K562 (cell line): ENCODE measurements around the gene EAPP. TPM values are rescaled to one million over a fixed set of nuclear protein-coding genes. Genes with fewer than 3 reads are reported as not detected.

Source experiments
- ATAC-seq: fragments of 200-7000 bp; cut with Tn5 transposase; 3 replicates; pipeline ENCODE4 v1.9.1; 2020; ENCODE audit warnings: moderate library complexity
- BruUV-seq: library from RNA; stranded (reverse); fragments of 400-500 nt; replicated peaks from 2 replicates; lab custom pipeline; 2021; lab: Mats Ljungman, UMichigan
- CTCF ChIA-PET: fragments of 300-600 bp; formaldehyde crosslinking; extraction: SDS; loops from one replicate; lab custom pipeline; 2021; ENCODE audit warnings: low intra/inter-chr PET ratio; lab: Yijun Ruan, JAX
- POLR2A ChIA-PET: fragments of 300-600, 350-650 bp; sonication (Branson Sonifier 250); formaldehyde crosslinking; extraction: SDS; loops from one replicate; lab custom pipeline; 2021; ENCODE audit warnings: antibody characterized with exemption, inconsistent platforms; lab: Yijun Ruan, JAX
- DNase-seq, 4 experiments: peaks; one replicate each; pipeline versions ENCODE4 v3.0.0 to v3.0.0-alpha.2; 2011 to 2018; ENCODE audit warnings: low spot score in 3 of 4, mixed read lengths in 3 of 4; ENCODE audit errors: extremely low read depth in 1 of 4
- FAIRE-seq: peaks from 2 replicates; lab custom pipeline; 2011; peaks lifted over from hg19 to GRCh38; lab: Jason Lieb, UNC
- H2AFZ ChIP-seq: 2 replicates; pipeline ENCODE4 v1.6.0; 2011; ENCODE audit warnings: low read depth, low read length, control low read depth, inconsistent platforms
- H3K27ac ChIP-seq: fragments of 200-600 bp; 3 replicates; pipeline ENCODE4 v1.8.0; 2011; ENCODE audit warnings: low read depth, mild to moderate bottlenecking, control low read depth, inconsistent platforms, low read length, moderate library complexity, mixed read lengths; ENCODE audit errors: extremely low read depth
- H3K27me3 ChIP-seq, 2 experiments: fragments of 300-600 bp in 1 of 2; 2 replicates in 1 of 2; 3 replicates in 1 of 2; pipeline versions ENCODE4 v1.6.0 to v1.8.0; 2011; ENCODE audit warnings: inconsistent platforms in 2 of 2, low read length in 2 of 2, mild to moderate bottlenecking in 1 of 2, mixed read lengths in 1 of 2, moderate library complexity in 1 of 2; ENCODE audit not compliant: control insufficient read depth in 2 of 2, insufficient read depth in 2 of 2
- H3K36me3 ChIP-seq: fragments of 300-600 bp; 3 replicates; pipeline ENCODE4 v1.8.0; 2011; ENCODE audit warnings: mild to moderate bottlenecking, low read length, inconsistent platforms; ENCODE audit not compliant: control insufficient read depth, insufficient read depth
- H3K4me1 ChIP-seq, 2 experiments: fragments of 200-600 bp in 1 of 2; replicated peaks in 1 of 2; 2 replicates in 1 of 2; 3 replicates in 1 of 2; pipeline versions ENCODE4 v1.5.1 to v1.8.0; 2011; ENCODE audit warnings: inconsistent platforms in 2 of 2, low read length in 2 of 2, mild to moderate bottlenecking in 1 of 2, mixed read lengths in 1 of 2, moderate library complexity in 1 of 2; ENCODE audit not compliant: control insufficient read depth in 2 of 2, insufficient read depth in 2 of 2
- H3K4me2 ChIP-seq: 2 replicates; pipeline ENCODE4 v1.6.1; 2011; ENCODE audit warnings: low read length, control low read depth, inconsistent platforms, mixed read lengths; ENCODE audit not compliant: insufficient read depth
- H3K4me3 ChIP-seq: fragments of 200-600 bp; sonication (generic), shearing (Covaris generic); 2 replicates; pipeline ENCODE4 v1.5.1; 2016; ENCODE audit warnings: control low read depth, inconsistent platforms
- H3K79me2 ChIP-seq: fragments of 200-600 bp; 3 replicates; pipeline ENCODE4 v1.8.0; 2011; ENCODE audit warnings: low read length, inconsistent platforms; ENCODE audit not compliant: control insufficient read depth, insufficient read depth
- H3K9ac ChIP-seq, 2 experiments: 2 replicates each; pipeline versions ENCODE4 v1.6.0 to v1.6.1; 2011; ENCODE audit warnings: low read depth in 2 of 2, low read length in 2 of 2, control low read depth in 1 of 2, inconsistent platforms in 1 of 2, mild to moderate bottlenecking in 1 of 2, mixed read lengths in 1 of 2; ENCODE audit not compliant: insufficient read depth in 1 of 2
- H3K9me1 ChIP-seq: one replicate; pipeline ENCODE4 v1.6.0; 2011; ENCODE audit warnings: inconsistent platforms, mild to moderate bottlenecking, low read length, moderate library complexity; ENCODE audit not compliant: control insufficient read depth, insufficient read depth
- H3K9me3 ChIP-seq: replicated peaks from 2 replicates; pipeline ENCODE4 v1.5.1; 2011; ENCODE audit warnings: low read depth, low read length, inconsistent platforms; ENCODE audit not compliant: control insufficient read depth, insufficient read depth
- H4K20me1 ChIP-seq: replicated peaks from 2 replicates; pipeline ENCODE4 v1.6.1; 2011; ENCODE audit warnings: low read length, inconsistent platforms, mixed read lengths; ENCODE audit not compliant: control insufficient read depth, insufficient read depth
- CEBPB ChIP-seq: fragments of 450-650 bp; IDR thresholded peaks from 2 replicates; pipeline ENCODE4 v1.6.1; 2016; ENCODE audit warnings: missing genetic modification characterization, missing compliant biosample characterization
- NFIX ChIP-seq: fragments of 250-450 bp; sonication (Bioruptor Pico); IDR thresholded peaks from 2 replicates; pipeline ENCODE4 v1.4.0; 2020; ENCODE audit warnings: low read depth, mild to moderate bottlenecking, moderate library complexity
- PHF8 ChIP-seq: fragments of 200-600 bp; sonication (generic); IDR thresholded peaks from 2 replicates; pipeline ENCODE4 v1.6.1; 2012; ENCODE audit warnings: mixed run types, mild to moderate bottlenecking, inconsistent platforms, low read length, moderate library complexity, borderline replicate concordance
- SREBF2 ChIP-seq: sonication (generic); formaldehyde crosslinking; IDR thresholded peaks from 2 replicates; pipeline ENCODE4 v1.4.0; 2020; ENCODE audit warnings: mild to moderate bottlenecking, missing genetic modification reagents
- YY1 ChIP-seq, 3 experiments: IDR thresholded peaks; 2 replicates each; pipeline ENCODE4 v1.6.1; 2011; ENCODE audit warnings: low read length in 2 of 3, mild to moderate bottlenecking in 2 of 3, moderate library complexity in 2 of 3, borderline replicate concordance in 1 of 3, control low read depth in 1 of 3, low read depth in 1 of 3; ENCODE audit not compliant: insufficient read depth in 3 of 3, insufficient replicate concordance in 2 of 3, control insufficient read depth in 1 of 3, insufficient read length in 1 of 3; ENCODE audit errors: extremely low read depth in 1 of 3
- ZNF354B ChIP-seq: fragments of 250-450 bp; sonication (Bioruptor Pico); IDR thresholded peaks from 2 replicates; pipeline ENCODE4 v1.4.0; 2020
- WGBS: fragments of 100-300 bp; shearing (Covaris generic); methylation state at CpG from one replicate; pipeline ENCODE4 v1.1.6; 2016; ENCODE audit warnings: low coverage, mixed read lengths; ENCODE audit not compliant: insufficient coverage; ENCODE audit errors: missing lambda C conversion rate; 5-methylcytosine and 5-hydroxymethylcytosine counted together
- in situ Hi-C: fragments of 300-500 bp; cut with MboI; formaldehyde crosslinking; loops from 4 replicates; pipeline ENCODE4 v1.15.0; 2018; ENCODE audit warnings: inconsistent platforms, mixed read lengths
- intact Hi-C: fragments of 100-400 bp; cut with micrococcal nuclease; formaldehyde crosslinking; loops from 2 replicates; pipeline ENCODE4 v1.14.2; 2022
- polyA plus RNA-seq, 8 experiments: library from polyadenylated mRNA; depleted of rRNA in 4 of 8; stranded (reverse) in 5 of 8; unstranded in 3 of 8; fragments of >200 nt; fragmentation: Nextera tagmentation in 2 of 8; fragmentation: Illumina TruSeq in 1 of 8; extraction: Ambion mirVana in 2 of 8; extraction: Trizol in 1 of 8; gene quantifications; 2 replicates each; pipeline versions ENCODE4 v1.2.1 to v1.2.3, GENCODE V29; 2011 to 2014; ENCODE audit warnings: inconsistent platforms in 1 of 8, missing spikeins in 1 of 8
- total RNA-seq, 7 experiments: library from RNA; depleted of rRNA in 6 of 7; stranded (reverse); fragments of >200 nt in 6 of 7; fragmentation: Illumina TruSeq in 2 of 7; extraction: Trizol in 2 of 7; gene quantifications; 2 replicates each; pipeline versions ENCODE4 v1.2.1 to v1.2.3, GENCODE V29; 2011 to 2021; ENCODE audit warnings: low replicate concordance in 1 of 7
- TF ChIP-seq, protein P1 (sequence below): sonication (generic); formaldehyde crosslinking; IDR thresholded peaks from 2 replicates; pipeline ENCODE4 v1.8.1; 2022; ENCODE audit warnings: missing genetic modification reagents
- TF ChIP-seq, protein P2 (sequence below), 2 experiments: fragments of 450-650 bp in 1 of 2; sonication (generic) in 1 of 2; formaldehyde crosslinking in 1 of 2; IDR thresholded peaks in 1 of 2; conservative IDR thresholded peaks in 1 of 2; 2 replicates each; pipeline versions ENCODE4 v1.6.1 to v1.8.1; 2016 to 2023; ENCODE audit warnings: mild to moderate bottlenecking in 2 of 2, moderate library complexity in 2 of 2, inconsistent platforms in 1 of 2, missing genetic modification reagents in 1 of 2

EAPP gene
- total and polyA plus RNA-seq, 9 of the 15 experiments (the other 6 are each of a cell fraction or from before 2014, with no cell fraction given), result 19.0 to 67.6 (median 30.3) TPM

DNA sequence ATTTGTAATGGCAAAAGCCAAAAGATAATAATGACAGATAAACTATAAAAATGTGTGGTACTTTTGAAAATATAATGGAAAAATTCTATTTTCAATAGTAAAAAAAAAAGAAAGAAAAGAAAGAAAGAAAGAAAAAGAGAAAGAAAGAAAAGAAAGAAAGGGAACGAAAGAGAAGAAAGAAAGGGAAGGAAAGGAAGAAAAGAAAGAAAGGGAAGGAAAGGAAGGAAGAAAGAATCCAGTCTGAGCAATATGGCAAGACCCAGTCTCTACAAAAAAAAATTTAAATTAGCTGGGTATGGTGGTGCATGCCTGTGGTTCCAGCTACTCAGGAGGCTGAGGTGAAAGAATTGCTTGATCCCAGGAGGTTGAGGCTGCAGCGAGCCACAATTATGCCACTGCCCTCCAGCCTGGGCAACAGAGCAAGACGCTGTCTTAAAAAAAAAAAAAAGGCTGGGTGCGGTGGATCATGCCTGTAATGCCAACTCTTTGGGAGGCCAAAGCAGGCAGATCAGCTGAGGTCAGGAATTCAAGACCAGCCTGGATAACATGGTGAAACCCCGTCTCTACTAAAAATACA lies 38.4 kb downstream of the EAPP start:
- no peaks in the 10 kb centered on the region for H3K79me2 ChIP-seq
- H3K4me1 ChIP-seq, result peaks cover 0 to 19% of the 10 kb centered on the region in 2 experiments; a peak in 3 of 5 replicates
- H3K9me1 ChIP-seq, result no peaks in the 10 kb centered on the region
- BruUV-seq, result no TSS peak
- ATAC-seq (no peak), DNase-seq (no peak), FAIRE-seq (no peak)
- H2AFZ ChIP-seq, result no peak overlapping the region
- no peaks in the 10 kb centered on the region for H3K36me3 ChIP-seq
- no peak overlapping the region for H3K4me3 ChIP-seq
- POLR2A ChIA-PET, result interaction anchor here (0.6 kb wide), 1 partner anchor 14 kb away, joined by 4 read pairs; no protein-coding TSS in a partner anchor
- in situ Hi-C loops, result no loop called here
- WGBS, result 65% methylated on average over 4 of the region's 5 CpGs
- H4K20me1 ChIP-seq, result no peaks in the 10 kb centered on the region
- H3K9me3 ChIP-seq, result no peaks in the 10 kb centered on the region
- H3K27ac ChIP-seq, result no peak overlapping the region
- intact Hi-C loops, result no loop called here
- CTCF ChIA-PET, result interaction anchor here (0.7 kb wide), 1 partner anchor 168 kb away, joined by 3 read pairs; no protein-coding TSS in a partner anchor
- H3K27me3 ChIP-seq, result no peaks in the 10 kb centered on the region
- no peak overlapping the region for H3K9ac ChIP-seq
- no peak overlapping the region for H3K4me2 ChIP-seq
- TF ChIP-seq ZNF354B (CRISPR knock-in tag) (no peak), YY1 (IDR thresholded peaks at IDR 0.05; ENCODE audit: borderline replicate concordance in 1 of 3, control insufficient read depth in 1 of 3, extremely low read depth in 1 of 3, insufficient read depth in 3 of 3, insufficient read length in 1 of 3, insufficient replicate concordance in 2 of 3, low read depth in 1 of 3, low read length in 2 of 3) (no peak), SREBF2 (no peak), NFIX (CRISPR knock-in tag) (no peak), PHF8 (no peak), CEBPB (no peak)
- TF ChIP-seq, protein P1, sequence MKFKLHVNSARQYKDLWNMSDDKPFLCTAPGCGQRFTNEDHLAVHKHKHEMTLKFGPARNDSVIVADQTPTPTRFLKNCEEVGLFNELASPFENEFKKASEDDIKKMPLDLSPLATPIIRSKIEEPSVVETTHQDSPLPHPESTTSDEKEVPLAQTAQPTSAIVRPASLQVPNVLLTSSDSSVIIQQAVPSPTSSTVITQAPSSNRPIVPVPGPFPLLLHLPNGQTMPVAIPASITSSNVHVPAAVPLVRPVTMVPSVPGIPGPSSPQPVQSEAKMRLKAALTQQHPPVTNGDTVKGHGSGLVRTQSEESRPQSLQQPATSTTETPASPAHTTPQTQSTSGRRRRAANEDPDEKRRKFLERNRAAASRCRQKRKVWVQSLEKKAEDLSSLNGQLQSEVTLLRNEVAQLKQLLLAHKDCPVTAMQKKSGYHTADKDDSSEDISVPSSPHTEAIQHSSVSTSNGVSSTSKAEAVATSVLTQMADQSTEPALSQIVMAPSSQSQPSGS (CRISPR knock-in tag), result no peak
- TF ChIP-seq, protein P2, sequence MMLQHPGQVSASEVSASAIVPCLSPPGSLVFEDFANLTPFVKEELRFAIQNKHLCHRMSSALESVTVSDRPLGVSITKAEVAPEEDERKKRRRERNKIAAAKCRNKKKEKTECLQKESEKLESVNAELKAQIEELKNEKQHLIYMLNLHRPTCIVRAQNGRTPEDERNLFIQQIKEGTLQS (IDR thresholded peaks at IDR 0.05), result no peak
- TF ChIP-seq, protein P2 (CRISPR knock-in tag; conservative IDR thresholded peaks at IDR 0.05), result no peak
